Dedifferentiated amniotic fluid mesenchymal stem cell (primary cell): ENCODE measurements around the gene MSN.

ENCODE experiments used
- DNase-seq: peaks from one replicate; pipeline ENCODE4 v3.0.0-alpha.2; 2016; ENCODE audit errors: extremely low spot score

The MSN gene

GRCh38 chrX:65673857-65674203, 6.4 kb downstream of the MSN start:
- DNase-seq: no peak

- DNase-seq: no peak
Observed at GRCh38 chrX:65674204-65674893, 6.9 kb downstream of the MSN start.

- peak; percentile 77 for DNase-seq
Observed at GRCh38 chrX:65677954-65678469, 10.6 kb downstream of the MSN start.

- DNase-seq: no peak
Observed at GRCh38 chrX:65679071-65679540, 11.7 kb downstream of the MSN start.

GRCh38 chrX:65681810-65682209, 14.4 kb downstream of the MSN start:
- no peak for DNase-seq

GRCh38 chrX:65685112-65685511, 17.7 kb downstream of the MSN start:
- DNase-seq: no peak

- no peak for DNase-seq
Observed at GRCh38 chrX:65686236-65686635, 18.8 kb downstream of the MSN start.

- DNase-seq: no peak
Observed at GRCh38 chrX:65687367-65687766, 19.9 kb downstream of the MSN start.

- DNase-seq: no peak
Observed at GRCh38 chrX:65688403-65688871, 21.0 kb downstream of the MSN start.

- no peak for DNase-seq
Observed at GRCh38 chrX:65689377-65689776, 21.9 kb downstream of the MSN start.

GRCh38 chrX:65690057-65690855, 22.8 kb downstream of the MSN start:
- DNase-seq: no peak

GRCh38 chrX:65695849-65696449, 28.5 kb downstream of the MSN start:
- no peak for DNase-seq

GRCh38 chrX:65696613-65697012, 29.2 kb downstream of the MSN start:
- DNase-seq: no peak

- DNase-seq: no peak
Observed at GRCh38 chrX:65697211-65697641, 29.8 kb downstream of the MSN start.

- DNase-seq: no peak
Observed at GRCh38 chrX:65697915-65698796, 30.7 kb downstream of the MSN start.

- no peak for DNase-seq
Observed at GRCh38 chrX:65702956-65703355, 35.5 kb downstream of the MSN start.

GRCh38 chrX:65705439-65705838, 38.0 kb downstream of the MSN start:
- no peak for DNase-seq

- peak; percentile 42 for DNase-seq
Observed at GRCh38 chrX:65706041-65706828, 38.8 kb downstream of the MSN start.

GRCh38 chrX:65707151-65707550, 39.7 kb downstream of the MSN start:
- no peak for DNase-seq

GRCh38 chrX:65712005-65712806, 44.8 kb downstream of the MSN start:
- DNase-seq: no peak
